SK-N-SH treated with all-trans-retinoic acid at 6 μM for 48 hours (cell line): ENCODE data around the gene ATP5PF.

Source experiments
- ARNTL ChIP-seq: fragments of 450-650 bp; formaldehyde crosslinking; IDR thresholded peaks from 2 replicates; pipeline ENCODE4 v1.5.0; 2020; ENCODE audit warnings: low read depth, mild to moderate bottlenecking, moderate library complexity, borderline replicate concordance
- CREB5 ChIP-seq: fragments of 250-450 bp; sonication (Bioruptor Pico); IDR thresholded peaks from 2 replicates; pipeline ENCODE4 v1.5.1; 2020; ENCODE audit warnings: low read depth, mild to moderate bottlenecking, moderate library complexity
- GLIS3 ChIP-seq: fragments of 250-450 bp; sonication (Bioruptor Pico); IDR thresholded peaks from 2 replicates; pipeline ENCODE4 v1.5.0; 2020; ENCODE audit warnings: mild to moderate bottlenecking, moderate library complexity
- ISL1 ChIP-seq: fragments of 250-450 bp; sonication (Bioruptor Pico); IDR thresholded peaks from 2 replicates; pipeline ENCODE4 v2.1.2; 2022; ENCODE audit warnings: mild to moderate bottlenecking, moderate library complexity
- OSR1 ChIP-seq: fragments of 250-450 bp; sonication (Bioruptor Pico); IDR thresholded peaks from 2 replicates; pipeline ENCODE4 v1.8.0; 2022; ENCODE audit warnings: moderate library complexity, mild to moderate bottlenecking, inconsistent platforms
- RARB ChIP-seq: fragments of 250-450 bp; sonication (Bioruptor Pico); IDR thresholded peaks from 2 replicates; pipeline ENCODE4 v1.8.0; 2021; ENCODE audit warnings: mild to moderate bottlenecking, moderate library complexity
- TCF4 ChIP-seq: fragments of 250-450 bp; sonication (Bioruptor Pico); IDR thresholded peaks from 2 replicates; pipeline ENCODE4 v1.8.0; 2021; ENCODE audit warnings: mild to moderate bottlenecking, moderate library complexity, borderline replicate concordance
- TOX ChIP-seq: fragments of 250-450 bp; sonication (Bioruptor Pico); IDR thresholded peaks from 2 replicates; pipeline ENCODE4 v1.8.0; 2021; ENCODE audit warnings: mild to moderate bottlenecking, moderate library complexity, borderline replicate concordance
- TSHZ2 ChIP-seq: fragments of 250-450 bp; sonication (Bioruptor Pico); IDR thresholded peaks from 2 replicates; pipeline ENCODE4 v1.5.0; 2020; ENCODE audit warnings: mild to moderate bottlenecking, moderate library complexity
- ZFP30 ChIP-seq: fragments of 450-650 bp; formaldehyde crosslinking; IDR thresholded peaks from 2 replicates; pipeline ENCODE4 v1.5.0; 2022; ENCODE audit warnings: mild to moderate bottlenecking, moderate library complexity
- ZNF70 ChIP-seq: fragments of 450-650 bp; formaldehyde crosslinking; IDR thresholded peaks from 2 replicates; pipeline ENCODE4 v1.5.0; 2020; ENCODE audit warnings: mild to moderate bottlenecking, moderate library complexity
- TF ChIP-seq, protein P1 (sequence below): fragments of 250-450 bp; sonication (Bioruptor Pico); IDR thresholded peaks from 2 replicates; pipeline ENCODE4 v1.8.0; 2021; ENCODE audit warnings: low read depth, mild to moderate bottlenecking, moderate library complexity, borderline replicate concordance

GRCh38 chr21:25701529-25701928 is 33.2 kb downstream of the ATP5PF start:
- TF ChIP-seq ZNF70 (no peak), ISL1 (no peak), CREB5 (CRISPR knock-in tag) (no peak), TOX (no peak), TCF4 (no peak), TSHZ2 (CRISPR knock-in tag) (no peak), GLIS3 (CRISPR knock-in tag) (no peak), ARNTL (CRISPR knock-in tag) (no peak), ZFP30 (CRISPR knock-in tag) (no peak), OSR1 (CRISPR knock-in tag) (no peak), RARB (CRISPR knock-in tag) (no peak)
- TF ChIP-seq, protein P1, sequence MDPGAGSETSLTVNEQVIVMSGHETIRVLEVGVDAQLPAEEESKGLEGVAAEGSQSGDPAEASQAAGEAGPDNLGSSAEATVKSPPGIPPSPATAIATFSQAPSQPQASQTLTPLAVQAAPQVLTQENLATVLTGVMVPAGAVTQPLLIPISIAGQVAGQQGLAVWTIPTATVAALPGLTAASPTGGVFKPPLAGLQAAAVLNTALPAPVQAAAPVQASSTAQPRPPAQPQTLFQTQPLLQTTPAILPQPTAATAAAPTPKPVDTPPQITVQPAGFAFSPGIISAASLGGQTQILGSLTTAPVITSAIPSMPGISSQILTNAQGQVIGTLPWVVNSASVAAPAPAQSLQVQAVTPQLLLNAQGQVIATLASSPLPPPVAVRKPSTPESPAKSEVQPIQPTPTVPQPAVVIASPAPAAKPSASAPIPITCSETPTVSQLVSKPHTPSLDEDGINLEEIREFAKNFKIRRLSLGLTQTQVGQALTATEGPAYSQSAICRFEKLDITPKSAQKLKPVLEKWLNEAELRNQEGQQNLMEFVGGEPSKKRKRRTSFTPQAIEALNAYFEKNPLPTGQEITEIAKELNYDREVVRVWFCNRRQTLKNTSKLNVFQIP (CRISPR knock-in tag): no peak
